SJCRH30 (cell line): ENCODE data around the gene APOL2. TPM values are rescaled to one million over a fixed set of nuclear protein-coding genes. Genes with fewer than 3 reads are reported as not detected.
A peak's percentile ranks its signal among the peaks of the same experiment; 100 is the strongest.
"Not testable (repeated sequence)": the region's sequence is repeated elsewhere in the genome, so short reads cannot be mapped to it uniquely, and the experiment has no call there.

ENCODE experiments used
- DNase-seq, 2 experiments: peaks; one replicate each; pipeline ENCODE4 v3.0.0-alpha.2; 2015 to 2020
- H3K27ac ChIP-seq: fragments of 250-450 bp; sonication (Bioruptor Pico); 2 replicates; pipeline ENCODE4 v1.5.1; 2020; ENCODE audit warnings: mild to moderate bottlenecking, moderate library complexity
- H3K27me3 ChIP-seq: fragments of 250-450 bp; sonication (Bioruptor Pico); 2 replicates; pipeline ENCODE4 v1.5.1; 2020; ENCODE audit warnings: mild to moderate bottlenecking, moderate library complexity
- H3K36me3 ChIP-seq: fragments of 250-450 bp; sonication (Bioruptor Pico); 2 replicates; pipeline ENCODE4 v1.5.1; 2020; ENCODE audit warnings: mild to moderate bottlenecking, moderate library complexity
- H3K4me1 ChIP-seq: fragments of 250-450 bp; sonication (Bioruptor Pico); 2 replicates; pipeline ENCODE4 v1.5.1; 2020; ENCODE audit warnings: mild to moderate bottlenecking, moderate library complexity
- H3K4me3 ChIP-seq: fragments of 250-450 bp; sonication (Bioruptor Pico); 2 replicates; pipeline ENCODE4 v1.5.1; 2020; ENCODE audit warnings: mild to moderate bottlenecking, moderate library complexity
- H3K9me3 ChIP-seq: fragments of 250-450 bp; sonication (Bioruptor Pico); replicated peaks from 2 replicates; pipeline ENCODE4 v1.5.1; 2020; ENCODE audit warnings: mild to moderate bottlenecking, moderate library complexity
- total RNA-seq: library from RNA; depleted of rRNA; stranded (reverse); fragments of >200 nt; shearing (Covaris generic); gene quantifications from 2 replicates; pipeline ENCODE4 v1.2.3, GENCODE V29; 2014

The APOL2 gene
- total RNA-seq, 1 experiment from 2014 or later, result 1.9 TPM

- H3K36me3 ChIP-seq, result no peaks in the 10 kb centered on the region
- H3K9me3 ChIP-seq, result peaks cover 4% of the 10 kb centered on the region; the same call in 1 of the 2 replicates
- H3K27ac ChIP-seq, result no peak overlapping the region
- no peaks in the 10 kb centered on the region; the same call in 1 of the 2 replicates for H3K4me1 ChIP-seq
- H3K4me3 ChIP-seq, result no peak overlapping the region
- H3K27me3 ChIP-seq, result no peaks in the 10 kb centered on the region
- DNase-seq, result no peak
Observed at GRCh38 chr22:36237462-36238372, 1.6 kb downstream of the APOL2 start.

GRCh38 chr22:36236388-36237319, 2.7 kb downstream of the APOL2 start:
- no peak for DNase-seq
- H3K4me3 ChIP-seq, result no peak overlapping the region
- no peaks in the 10 kb centered on the region; the same call in 1 of the 2 replicates for H3K4me1 ChIP-seq
- H3K27ac ChIP-seq, result no peak overlapping the region
- no peaks in the 10 kb centered on the region for H3K36me3 ChIP-seq
- H3K9me3 ChIP-seq, result peaks cover 4% of the 10 kb centered on the region; the same call in 1 of the 2 replicates
- H3K27me3 ChIP-seq, result no peaks in the 10 kb centered on the region

DNA sequence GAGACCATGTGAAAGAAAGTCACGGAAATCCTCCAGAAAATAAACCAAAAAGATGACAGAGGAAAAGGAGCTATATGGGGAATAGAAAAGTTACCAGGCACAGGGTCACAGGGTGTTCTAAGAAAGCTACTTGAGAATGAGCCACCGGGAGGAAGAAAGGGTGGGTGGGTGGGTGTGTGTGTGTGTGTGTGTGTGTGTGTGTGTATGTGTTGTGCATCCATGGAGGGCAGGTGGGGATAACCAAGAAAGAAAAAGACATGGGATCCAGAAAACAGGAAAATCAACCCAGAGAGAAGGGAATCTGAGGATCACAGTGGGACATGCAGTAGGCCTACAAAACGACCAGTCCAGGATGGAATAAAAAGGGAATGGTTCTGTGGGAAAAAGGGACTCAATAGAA, 3.7 kb downstream of the APOL2 start:
- H3K4me3 ChIP-seq, result no peak overlapping the region
- no peaks in the 10 kb centered on the region for H3K36me3 ChIP-seq
- DNase-seq, result no peak
- H3K9me3 ChIP-seq, result peaks cover 4% of the 10 kb centered on the region; the same call in 1 of the 2 replicates
- H3K27me3 ChIP-seq, result no peaks in the 10 kb centered on the region
- no peak overlapping the region for H3K27ac ChIP-seq
- no peaks in the 10 kb centered on the region; the same call in 1 of the 2 replicates for H3K4me1 ChIP-seq

GRCh38 chr22:36234919-36235318, 4.4 kb downstream of the APOL2 start:
- peaks cover 4% of the 10 kb centered on the region; the same call in 1 of the 2 replicates for H3K9me3 ChIP-seq
- no peaks in the 10 kb centered on the region for H3K27me3 ChIP-seq
- no peaks in the 10 kb centered on the region for H3K36me3 ChIP-seq
- no peak for DNase-seq
- no peak overlapping the region for H3K4me3 ChIP-seq
- no peaks in the 10 kb centered on the region; the same call in 1 of the 2 replicates for H3K4me1 ChIP-seq
- no peak overlapping the region for H3K27ac ChIP-seq

DNA sequence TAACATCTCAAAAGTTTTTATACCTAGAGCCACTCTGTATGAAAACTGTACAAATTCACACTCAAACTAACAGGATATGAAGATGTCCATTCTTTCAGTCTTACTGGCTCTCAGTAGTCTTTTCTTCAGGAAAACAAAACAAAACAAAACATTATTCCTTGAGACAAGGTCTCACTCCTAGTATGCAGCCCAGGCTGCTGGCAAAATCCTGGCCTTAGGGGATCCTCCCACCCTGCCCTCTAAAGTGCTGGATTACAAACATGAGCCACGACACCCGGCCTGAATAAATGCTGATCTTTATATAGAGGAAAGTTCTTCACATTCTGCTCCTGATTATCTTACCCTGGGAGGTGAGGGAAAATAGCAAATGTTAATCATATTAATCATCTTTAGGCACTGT, 5.1 kb downstream of the APOL2 start:
- Histone ChIP-seq H3K4me1 (no peaks in the 10 kb centered on the region), H3K4me3 (no peak overlapping the region), H3K27ac (no peak overlapping the region), H3K27me3 (no peaks in the 10 kb centered on the region), H3K36me3 (no peaks in the 10 kb centered on the region), H3K9me3 (peaks cover 4% of the 10 kb centered on the region; the same call in 1 of the 2 replicates)
- DNase-seq, result no peak

GRCh38 chr22:36233796-36234195, 5.5 kb downstream of the APOL2 start:
- H3K27me3 ChIP-seq, result no peaks in the 10 kb centered on the region
- no peak overlapping the region for H3K4me3 ChIP-seq
- no peak overlapping the region for H3K27ac ChIP-seq
- no peaks in the 10 kb centered on the region for H3K36me3 ChIP-seq
- peaks cover 4% of the 10 kb centered on the region; the same call in 1 of the 2 replicates for H3K9me3 ChIP-seq
- H3K4me1 ChIP-seq, result no peaks in the 10 kb centered on the region
- no peak for DNase-seq

DNA sequence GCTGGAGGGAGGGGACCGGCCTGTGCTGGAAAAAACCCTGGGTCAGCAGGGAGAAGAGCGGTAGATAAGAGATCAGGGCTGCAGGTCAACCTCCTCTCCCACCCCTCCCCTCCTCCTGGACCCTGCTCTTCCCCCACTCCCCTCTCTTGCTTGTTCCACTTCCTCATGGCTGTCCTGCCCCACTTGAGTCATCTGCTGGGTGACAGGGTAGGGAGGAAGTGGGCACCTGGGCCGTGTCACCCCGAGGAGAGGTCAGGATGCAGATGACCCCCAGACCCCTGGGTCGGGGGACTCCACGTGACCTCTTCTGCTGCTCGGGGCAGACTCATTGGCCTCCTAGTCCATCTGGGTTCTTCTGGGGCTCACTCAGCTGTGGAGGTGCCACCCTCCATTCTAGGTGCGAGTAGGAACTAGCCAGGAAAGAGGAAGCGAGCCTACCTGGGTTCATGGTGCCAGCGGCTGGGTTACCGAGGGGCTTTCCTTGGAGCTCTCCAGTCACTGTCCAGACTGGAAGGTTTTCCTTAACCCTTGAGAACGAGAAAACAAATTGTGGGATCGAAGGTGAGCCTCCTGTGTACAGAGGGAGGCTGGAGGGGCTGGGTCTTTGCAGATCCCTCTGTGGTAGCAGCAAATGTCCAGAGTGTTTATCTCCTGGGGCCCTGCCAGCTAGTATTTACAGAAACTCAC, 6.5 kb downstream of the APOL2 start:
- no peak overlapping the region for H3K4me3 ChIP-seq
- no peak for DNase-seq
- H3K36me3 ChIP-seq, result no peaks in the 10 kb centered on the region
- no peaks in the 10 kb centered on the region for H3K4me1 ChIP-seq
- no peaks in the 10 kb centered on the region for H3K27me3 ChIP-seq
- H3K9me3 ChIP-seq, result peaks cover 4% of the 10 kb centered on the region; the same call in 1 of the 2 replicates
- H3K27ac ChIP-seq, result no peak overlapping the region

DNA sequence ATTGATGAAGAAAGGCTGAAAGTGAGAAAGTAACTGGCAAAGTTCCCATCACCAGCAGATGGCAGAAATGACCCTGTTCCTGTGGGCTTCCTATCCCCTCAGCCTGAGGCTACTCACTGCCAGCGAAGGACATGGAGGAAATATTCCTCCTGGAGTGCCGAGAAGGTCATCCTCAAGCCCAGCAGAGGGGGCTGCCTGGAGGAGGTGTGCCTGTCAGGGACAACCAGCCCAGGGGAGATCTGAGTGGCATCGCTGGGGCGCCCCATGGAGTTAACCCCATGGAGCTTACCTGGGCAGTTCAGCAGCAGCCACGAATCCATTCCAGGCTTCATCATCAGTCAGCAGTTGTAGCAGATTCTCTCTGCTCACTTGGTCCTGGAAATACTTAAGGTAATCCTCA, 8.3 kb downstream of the APOL2 start:
- not testable (repeated sequence) for H3K36me3 ChIP-seq

DNA sequence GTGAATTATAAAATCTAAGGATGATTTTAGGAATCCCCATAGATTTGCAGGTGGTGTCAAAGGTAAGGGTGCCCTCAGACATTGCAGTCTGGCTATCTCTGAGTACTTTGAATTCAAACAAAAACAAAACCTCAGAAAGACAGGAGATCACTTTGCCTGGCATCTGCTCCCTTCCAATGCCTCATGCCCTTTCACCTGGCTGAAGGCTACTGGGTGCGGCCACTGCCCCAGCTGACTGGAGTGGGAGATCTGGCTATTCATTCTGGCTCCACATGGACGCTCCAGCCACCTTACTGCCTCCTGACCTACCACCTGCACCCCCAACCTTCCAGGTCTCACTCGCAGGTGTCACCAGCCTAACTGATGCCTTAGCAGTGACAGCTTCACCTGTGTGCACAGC, 9.7 kb downstream of the APOL2 start:
- DNase-seq, H3K27me3 ChIP-seq, H3K27ac ChIP-seq, H3K9me3 ChIP-seq, H3K4me3 ChIP-seq, H3K4me1 ChIP-seq, H3K36me3 ChIP-seq: not testable (repeated sequence)

More for the DNA sequence above, 8.3 kb downstream of the APOL2 start:
- not testable (repeated sequence) for H3K4me1 ChIP-seq, DNase-seq, H3K9me3 ChIP-seq, H3K27me3 ChIP-seq, H3K4me3 ChIP-seq, H3K27ac ChIP-seq

- H3K27me3 ChIP-seq, result no peaks in the 10 kb centered on the region
- no peaks in the 10 kb centered on the region for H3K36me3 ChIP-seq
- H3K27ac ChIP-seq, result no peak overlapping the region
- no peaks in the 10 kb centered on the region for H3K9me3 ChIP-seq
- no peaks in the 10 kb centered on the region for H3K4me1 ChIP-seq
- H3K4me3 ChIP-seq, result no peak overlapping the region
- DNase-seq, result no peak
Observed at GRCh38 chr22:36228944-36229343, 10.4 kb downstream of the APOL2 start.

GRCh38 chr22:36228369-36228768, 11.0 kb downstream of the APOL2 start:
- H3K27me3 ChIP-seq, H3K4me1 ChIP-seq, H3K36me3 ChIP-seq, H3K9me3 ChIP-seq, H3K27ac ChIP-seq, DNase-seq, H3K4me3 ChIP-seq: not testable (repeated sequence)

- Histone ChIP-seq H3K4me3 (no peak overlapping the region), H3K27ac (no peak overlapping the region), H3K36me3 (no peaks in the 10 kb centered on the region), H3K27me3 (no peaks in the 10 kb centered on the region), H3K9me3 (no peaks in the 10 kb centered on the region), H3K4me1 (no peaks in the 10 kb centered on the region)
- DNase-seq, result no peak
Observed at GRCh38 chr22:36227806-36228205, 11.5 kb downstream of the APOL2 start.

DNA sequence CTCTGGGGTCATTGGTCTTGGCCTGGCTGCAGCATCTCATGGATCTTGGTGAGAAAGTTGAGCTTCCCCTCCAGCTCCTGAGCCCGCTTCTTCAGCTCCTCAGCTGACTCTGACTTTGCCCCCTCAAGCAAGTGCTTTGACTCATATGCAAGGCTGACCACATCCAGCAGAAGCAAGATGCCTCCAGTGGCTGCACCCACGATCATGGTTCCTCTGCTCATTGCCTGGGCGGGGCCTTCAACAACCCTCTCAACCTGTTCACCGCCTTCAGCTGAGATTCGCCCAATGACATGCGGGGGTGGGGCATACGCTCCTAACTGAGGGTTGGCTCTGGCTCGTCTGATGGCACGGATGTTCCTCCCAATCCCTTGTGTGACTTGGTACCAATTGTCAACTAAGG, 11.9 kb downstream of the APOL2 start:
- Histone ChIP-seq H3K27me3 (no peaks in the 10 kb centered on the region), H3K27ac (no peak overlapping the region), H3K4me1 (no peaks in the 10 kb centered on the region), H3K9me3 (no peaks in the 10 kb centered on the region), H3K4me3 (no peak overlapping the region), H3K36me3 (no peaks in the 10 kb centered on the region)
- no peak for DNase-seq

DNA sequence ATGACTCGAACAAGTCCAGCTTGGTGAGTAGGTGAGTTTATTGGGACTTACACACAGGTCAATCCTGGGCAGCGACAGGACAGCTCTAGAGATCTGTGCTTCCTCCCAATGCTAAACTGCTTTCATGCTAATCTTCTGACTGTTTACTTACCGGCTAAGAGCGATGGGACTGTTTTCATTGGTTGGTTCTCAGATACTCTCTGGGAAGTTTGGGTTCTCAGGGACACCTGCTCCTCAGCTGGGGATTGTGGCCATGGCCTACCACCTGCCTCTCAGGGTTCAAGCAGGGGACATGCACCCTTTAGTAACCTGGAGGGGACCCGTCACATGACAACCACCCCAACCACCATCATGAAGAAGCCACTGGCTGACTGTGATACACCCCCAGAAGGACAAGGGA, 13.1 kb downstream of the APOL2 start:
- H3K27me3 ChIP-seq, result peaks cover 4% of the 10 kb centered on the region; the same call in 1 of the 2 replicates
- H3K9me3 ChIP-seq, result no peaks in the 10 kb centered on the region
- no peak overlapping the region for H3K27ac ChIP-seq
- DNase-seq, result peak in 1 of 2 experiments; percentile 10
- no peaks in the 10 kb centered on the region for H3K36me3 ChIP-seq
- H3K4me3 ChIP-seq, result no peak overlapping the region
- no peaks in the 10 kb centered on the region for H3K4me1 ChIP-seq
